Measurements from ENCODE around the gene DOP1A.

The DOP1A gene

DNA sequence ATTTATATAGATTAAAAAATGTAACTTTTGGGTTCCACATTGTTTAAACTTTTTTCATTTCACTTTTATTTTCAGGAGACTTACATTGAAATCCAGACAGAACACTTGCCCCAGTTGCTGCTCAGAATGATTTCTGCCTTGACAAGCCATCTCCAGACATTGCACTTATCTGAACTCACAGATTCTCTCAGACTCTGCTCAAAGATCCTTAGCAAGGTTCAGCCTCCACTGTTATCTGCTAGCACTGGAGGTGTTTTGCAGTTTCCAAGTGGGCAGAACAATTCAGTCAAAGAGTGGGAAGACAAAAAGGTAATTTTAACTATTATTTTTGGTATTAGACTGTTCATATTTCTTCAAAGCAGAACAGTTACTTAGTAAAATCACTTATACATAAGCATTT is 58.0 kb downstream of the DOP1A start:
- H3K27ac ChIP-seq = no peak overlapping the region
- TF ChIP-seq, protein P1, sequence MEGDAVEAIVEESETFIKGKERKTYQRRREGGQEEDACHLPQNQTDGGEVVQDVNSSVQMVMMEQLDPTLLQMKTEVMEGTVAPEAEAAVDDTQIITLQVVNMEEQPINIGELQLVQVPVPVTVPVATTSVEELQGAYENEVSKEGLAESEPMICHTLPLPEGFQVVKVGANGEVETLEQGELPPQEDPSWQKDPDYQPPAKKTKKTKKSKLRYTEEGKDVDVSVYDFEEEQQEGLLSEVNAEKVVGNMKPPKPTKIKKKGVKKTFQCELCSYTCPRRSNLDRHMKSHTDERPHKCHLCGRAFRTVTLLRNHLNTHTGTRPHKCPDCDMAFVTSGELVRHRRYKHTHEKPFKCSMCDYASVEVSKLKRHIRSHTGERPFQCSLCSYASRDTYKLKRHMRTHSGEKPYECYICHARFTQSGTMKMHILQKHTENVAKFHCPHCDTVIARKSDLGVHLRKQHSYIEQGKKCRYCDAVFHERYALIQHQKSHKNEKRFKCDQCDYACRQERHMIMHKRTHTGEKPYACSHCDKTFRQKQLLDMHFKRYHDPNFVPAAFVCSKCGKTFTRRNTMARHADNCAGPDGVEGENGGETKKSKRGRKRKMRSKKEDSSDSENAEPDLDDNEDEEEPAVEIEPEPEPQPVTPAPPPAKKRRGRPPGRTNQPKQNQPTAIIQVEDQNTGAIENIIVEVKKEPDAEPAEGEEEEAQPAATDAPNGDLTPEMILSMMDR (conservative IDR thresholded peaks at IDR 0.05) = no peak
- no peak for TF ChIP-seq ZFX (IDR thresholded peaks at IDR 0.05)

DNA sequence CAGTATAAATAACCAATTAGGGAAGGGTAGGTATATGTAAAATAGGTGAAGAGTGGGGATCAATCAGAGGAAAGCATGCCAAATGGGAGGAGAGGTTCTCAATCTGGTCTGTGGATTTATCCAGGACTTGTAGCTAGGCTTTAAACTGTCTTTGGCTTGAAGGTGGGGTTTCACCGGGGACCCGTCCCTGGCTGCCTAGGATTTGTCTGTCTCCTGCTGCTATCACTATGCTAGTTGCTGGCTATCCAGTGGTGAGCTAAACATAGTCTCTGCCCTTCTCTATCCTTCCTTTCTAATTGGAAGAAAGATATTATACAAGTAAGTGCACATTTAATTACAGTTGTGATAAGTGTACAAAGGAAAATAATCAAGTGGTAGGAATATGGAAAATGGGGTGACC is 58.8 kb downstream of the DOP1A start:
- no peak overlapping the region for H3K27ac ChIP-seq
- TF ChIP-seq ZFX (IDR thresholded peaks at IDR 0.05) = no peak
- TF ChIP-seq, protein P1 (conservative IDR thresholded peaks at IDR 0.05) = no peak

DNA sequence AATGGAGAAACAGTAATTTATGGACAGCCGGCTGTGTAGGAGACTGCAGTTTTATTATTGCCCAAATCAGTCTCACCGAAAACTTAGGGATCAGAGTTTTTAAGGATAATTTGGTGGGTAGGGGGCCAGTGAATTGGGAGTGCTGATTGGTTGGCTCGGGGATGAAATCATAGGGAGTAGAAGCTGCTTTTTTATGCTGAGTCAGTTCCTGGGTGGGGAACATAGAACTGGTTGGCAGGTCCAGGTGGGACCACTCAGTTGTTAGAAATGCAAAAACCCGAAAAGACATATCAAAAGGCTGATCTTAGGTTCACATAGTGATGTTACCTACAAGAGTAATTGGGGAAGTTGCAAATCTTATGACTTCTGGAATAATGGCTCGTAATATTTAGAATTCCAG is 59.3 kb downstream of the DOP1A start:
- no peak for TF ChIP-seq ZFX (IDR thresholded peaks at IDR 0.05)
- TF ChIP-seq, protein P1 (conservative IDR thresholded peaks at IDR 0.05) = no peak
- H3K27ac ChIP-seq = no peak overlapping the region

DNA sequence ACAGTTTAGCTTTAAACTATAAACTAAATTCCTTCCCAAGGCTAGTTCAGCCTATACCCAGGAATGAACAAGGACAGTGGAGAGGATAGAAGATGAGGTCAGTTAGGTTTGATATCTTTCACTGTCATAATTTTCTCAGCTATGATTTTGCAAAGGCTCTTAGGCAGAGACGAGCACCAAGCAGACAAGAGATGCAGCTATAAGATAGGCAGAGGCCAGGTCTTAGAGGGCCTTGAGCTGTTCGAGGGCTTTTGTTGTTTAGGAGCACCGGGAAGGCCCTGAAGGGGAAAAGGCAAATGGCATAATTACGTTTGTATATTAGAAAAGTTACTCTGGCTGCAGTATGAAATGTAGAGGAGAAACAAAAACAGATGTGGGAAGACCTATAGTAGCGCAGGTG is 59.8 kb downstream of the DOP1A start:
- TF ChIP-seq ZFX (IDR thresholded peaks at IDR 0.05) = no peak
- TF ChIP-seq, protein P1 (conservative IDR thresholded peaks at IDR 0.05) = no peak
- no peak overlapping the region for H3K27ac ChIP-seq

DNA sequence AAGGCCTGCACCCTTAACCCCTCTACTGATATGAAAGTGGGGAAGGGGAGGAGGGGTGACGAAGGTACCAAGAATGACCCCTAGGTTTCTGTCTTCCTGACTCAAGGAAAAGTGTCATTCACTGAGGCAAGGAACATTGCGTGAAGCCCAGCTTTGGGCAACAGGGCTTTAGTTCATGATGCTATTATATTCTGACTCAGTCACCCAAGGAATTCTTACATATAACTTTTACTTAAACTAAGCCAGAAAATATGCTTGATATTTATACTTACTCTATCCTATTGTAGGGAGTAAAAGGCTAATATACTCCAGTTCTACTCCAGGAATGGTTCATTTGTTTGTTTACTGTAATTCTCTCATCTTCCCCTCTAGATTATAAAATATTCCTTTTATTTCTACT is 60.5 kb downstream of the DOP1A start:
- TF ChIP-seq, protein P1 (conservative IDR thresholded peaks at IDR 0.05) = no peak
- TF ChIP-seq ZFX (IDR thresholded peaks at IDR 0.05) = no peak
- no peak overlapping the region for H3K27ac ChIP-seq

DNA sequence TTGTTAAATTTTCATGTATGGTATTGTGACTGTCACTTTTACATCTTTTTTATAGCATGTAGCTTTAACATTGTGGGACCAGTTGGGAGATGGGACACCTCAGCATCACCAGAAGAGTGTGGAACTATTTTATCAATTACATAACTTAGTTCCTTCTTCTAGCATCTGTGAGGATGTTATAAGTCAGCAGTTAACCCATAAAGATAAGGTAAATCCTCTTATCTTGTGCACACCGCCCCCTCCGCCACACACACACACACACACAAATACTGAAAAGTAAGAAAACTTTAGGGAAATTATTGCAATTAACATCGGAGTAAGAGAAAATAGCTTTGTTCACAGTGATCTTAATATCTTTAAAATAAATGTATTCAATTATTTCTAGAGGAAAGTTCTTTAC is 64.7 kb downstream of the DOP1A start:
- no peak overlapping the region for H3K27ac ChIP-seq
- no peak for TF ChIP-seq ZFX (IDR thresholded peaks at IDR 0.05)

DNA sequence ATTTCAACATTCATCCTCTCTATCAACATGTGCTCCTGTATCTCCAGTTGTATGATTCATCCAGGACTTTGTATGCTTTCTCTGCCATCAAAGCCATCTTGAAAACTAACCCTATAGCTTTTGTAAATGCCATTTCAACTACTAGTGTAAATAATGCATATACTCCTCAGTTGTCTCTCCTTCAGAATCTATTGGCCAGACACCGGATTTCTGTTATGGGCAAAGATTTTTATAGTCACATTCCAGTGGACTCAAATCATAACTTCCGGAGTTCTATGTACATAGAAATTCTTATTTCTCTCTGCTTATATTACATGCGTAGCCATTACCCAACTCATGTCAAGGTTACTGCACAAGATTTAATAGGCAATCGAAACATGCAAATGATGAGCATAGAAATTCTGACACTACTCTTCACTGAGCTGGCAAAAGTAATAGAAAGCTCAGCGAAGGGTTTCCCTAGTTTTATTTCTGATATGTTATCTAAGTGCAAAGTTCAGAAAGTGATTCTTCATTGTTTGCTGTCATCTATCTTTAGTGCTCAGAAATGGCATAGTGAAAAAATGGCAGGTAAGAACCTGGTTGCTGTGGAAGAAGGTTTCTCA is 70.7 kb downstream of the DOP1A start:
- no peak overlapping the region for H3K27ac ChIP-seq
- no peak for TF ChIP-seq ZFX (IDR thresholded peaks at IDR 0.05)
- TF ChIP-seq, protein P1 (conservative IDR thresholded peaks at IDR 0.05) = no peak

DNA sequence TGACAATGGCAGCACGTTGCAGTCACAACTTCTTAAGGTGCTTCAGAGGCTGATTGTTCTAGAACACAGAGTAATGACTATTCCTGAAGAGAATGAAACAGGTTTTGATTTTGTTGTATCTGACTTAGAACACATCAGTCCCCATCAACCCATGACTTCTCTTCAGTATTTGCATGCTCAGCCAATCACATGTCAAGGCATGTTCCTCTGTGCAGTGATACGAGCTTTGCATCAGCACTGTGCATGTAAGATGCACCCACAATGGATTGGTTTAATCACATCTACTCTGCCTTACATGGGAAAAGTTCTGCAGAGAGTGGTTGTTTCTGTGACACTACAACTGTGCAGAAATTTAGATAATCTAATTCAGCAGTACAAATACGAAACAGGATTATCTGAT is 71.3 kb downstream of the DOP1A start:
- TF ChIP-seq ZFX (IDR thresholded peaks at IDR 0.05) = no peak
- TF ChIP-seq, protein P1 (conservative IDR thresholded peaks at IDR 0.05) = no peak
- no peak overlapping the region for H3K27ac ChIP-seq
